Cardiac fibroblast (primary cell): ENCODE measurements around the gene RPP21.

Experiments
- DNase-seq, 2 donors: peaks; one replicate each; pipeline versions ENCODE4 v3.0.0 to v3.0.0-alpha.2; 2010; ENCODE audit warnings: low read depth in 2 of 2
- H3K4me3 ChIP-seq, 2 donors: replicated peaks in 1 of 2; 1 replicate in 1 of 2; 2 replicates in 1 of 2; pipeline ENCODE4 v1.5.1; 2011; ENCODE audit warnings: low read depth in 2 of 2, low read length in 2 of 2, mild to moderate bottlenecking in 2 of 2, moderate library complexity in 1 of 2
- TF ChIP-seq, protein P1 (sequence below): IDR thresholded peaks from one replicate; pipeline ENCODE4 v1.5.1; 2011; ENCODE audit warnings: low read depth, mild to moderate bottlenecking, low read length, inconsistent platforms

The RPP21 gene

DNA sequence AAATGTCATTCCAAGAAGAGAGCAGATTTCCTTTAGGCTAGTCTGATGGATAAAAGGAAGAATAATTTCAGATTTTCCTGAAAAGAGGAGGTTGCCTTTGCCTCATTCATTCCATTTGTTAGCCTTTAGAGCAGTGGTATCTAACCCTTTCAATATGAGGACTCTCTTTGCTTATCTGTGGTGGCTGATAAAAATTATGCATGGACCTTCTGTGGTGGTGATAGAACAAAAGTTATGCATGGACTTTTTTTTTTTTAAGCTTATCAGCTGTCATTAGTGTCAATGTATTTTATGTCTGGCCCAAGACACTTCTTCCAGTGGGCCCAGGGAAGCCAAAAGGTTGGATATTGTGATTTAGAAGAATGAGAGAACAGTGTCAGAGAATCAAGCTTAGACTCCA lies 16.6 kb upstream of the RPP21 start:
- no peak overlapping the region for H3K4me3 ChIP-seq
- DNase-seq: no peak
- TF ChIP-seq, protein P1, sequence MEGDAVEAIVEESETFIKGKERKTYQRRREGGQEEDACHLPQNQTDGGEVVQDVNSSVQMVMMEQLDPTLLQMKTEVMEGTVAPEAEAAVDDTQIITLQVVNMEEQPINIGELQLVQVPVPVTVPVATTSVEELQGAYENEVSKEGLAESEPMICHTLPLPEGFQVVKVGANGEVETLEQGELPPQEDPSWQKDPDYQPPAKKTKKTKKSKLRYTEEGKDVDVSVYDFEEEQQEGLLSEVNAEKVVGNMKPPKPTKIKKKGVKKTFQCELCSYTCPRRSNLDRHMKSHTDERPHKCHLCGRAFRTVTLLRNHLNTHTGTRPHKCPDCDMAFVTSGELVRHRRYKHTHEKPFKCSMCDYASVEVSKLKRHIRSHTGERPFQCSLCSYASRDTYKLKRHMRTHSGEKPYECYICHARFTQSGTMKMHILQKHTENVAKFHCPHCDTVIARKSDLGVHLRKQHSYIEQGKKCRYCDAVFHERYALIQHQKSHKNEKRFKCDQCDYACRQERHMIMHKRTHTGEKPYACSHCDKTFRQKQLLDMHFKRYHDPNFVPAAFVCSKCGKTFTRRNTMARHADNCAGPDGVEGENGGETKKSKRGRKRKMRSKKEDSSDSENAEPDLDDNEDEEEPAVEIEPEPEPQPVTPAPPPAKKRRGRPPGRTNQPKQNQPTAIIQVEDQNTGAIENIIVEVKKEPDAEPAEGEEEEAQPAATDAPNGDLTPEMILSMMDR: no peak

DNA sequence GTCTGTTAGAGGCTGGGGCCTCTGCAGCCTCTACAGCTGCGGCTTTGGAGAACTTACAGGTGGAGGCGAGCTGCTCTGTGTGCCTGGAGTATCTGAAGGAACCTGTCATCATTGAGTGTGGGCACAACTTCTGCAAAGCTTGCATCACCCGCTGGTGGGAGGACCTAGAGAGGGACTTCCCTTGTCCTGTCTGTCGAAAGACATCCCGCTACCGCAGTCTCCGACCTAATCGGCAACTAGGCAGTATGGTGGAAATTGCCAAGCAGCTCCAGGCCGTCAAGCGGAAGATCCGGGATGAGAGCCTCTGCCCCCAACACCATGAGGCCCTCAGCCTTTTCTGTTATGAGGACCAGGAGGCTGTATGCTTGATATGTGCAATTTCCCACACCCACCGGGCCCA lies 15.6 kb upstream of the RPP21 start:
- no peak overlapping the region for H3K4me3 ChIP-seq
- no peak for DNase-seq
- TF ChIP-seq, protein P1: no peak

GRCh38 chr6:30331981-30332380 lies 13.0 kb upstream of the RPP21 start:
- no peak overlapping the region for H3K4me3 ChIP-seq
- TF ChIP-seq, protein P1: no peak

GRCh38 chr6:30334075-30334783 lies 10.7 kb upstream of the RPP21 start:
- DNase-seq: no peak
- TF ChIP-seq, protein P1: no peak
- H3K4me3 ChIP-seq: no peak overlapping the region

More at GRCh38 chr6:30331981-30332380, 13.0 kb upstream of the RPP21 start:
- no peak for DNase-seq

DNA sequence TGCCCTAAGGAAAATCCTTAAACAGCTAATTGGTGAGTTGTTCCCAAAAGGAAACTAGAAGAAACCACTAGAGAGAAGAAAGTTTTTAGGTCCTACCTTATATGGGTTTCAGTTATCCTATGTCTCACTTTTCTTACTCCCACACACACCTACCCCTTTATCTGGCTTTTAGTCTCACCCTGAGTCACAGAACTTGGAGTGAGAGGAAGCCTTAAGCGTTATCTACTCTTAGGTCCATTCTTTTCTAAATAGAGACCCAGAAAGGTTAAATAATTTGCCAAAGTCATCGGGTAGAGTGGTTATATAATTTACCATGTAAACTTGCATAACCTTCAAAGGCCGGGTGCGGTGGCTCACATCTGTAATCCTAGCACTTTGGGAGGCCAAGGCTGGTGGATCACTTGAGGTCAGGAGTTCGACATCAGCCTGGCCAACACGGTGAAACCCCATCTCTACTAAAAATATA lies 4.3 kb upstream of the RPP21 start:
- TF ChIP-seq, protein P1: no peak

DNA sequence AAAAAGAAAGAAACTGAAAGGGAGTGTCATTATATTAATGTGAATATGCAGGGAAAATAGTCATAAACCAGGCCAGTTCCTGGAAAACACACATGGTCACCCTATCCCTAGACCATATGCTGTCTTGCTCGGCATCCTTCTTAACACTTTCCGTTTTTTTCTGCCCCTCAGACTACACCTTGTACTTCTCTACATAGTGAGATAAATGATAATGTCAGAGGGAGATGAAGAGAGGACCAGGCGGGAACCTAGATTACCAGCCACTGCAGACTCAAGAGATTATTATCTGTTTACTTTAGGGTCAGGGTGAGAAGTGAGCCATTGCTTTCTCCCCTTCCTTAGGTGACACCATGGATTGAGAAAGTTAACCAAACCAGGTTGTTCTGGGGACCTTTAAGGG lies 3.7 kb upstream of the RPP21 start:
- TF ChIP-seq, protein P1: no peak
- no peak for DNase-seq
- no peak overlapping the region for H3K4me3 ChIP-seq

More for the DNA sequence above, 4.3 kb upstream of the RPP21 start:
- peak in 1 of 2 donors; percentile 11 for DNase-seq
- no peak overlapping the region for H3K4me3 ChIP-seq
